ENCODE data around the gene MARCHF2. TPM values are rescaled to one million over a fixed set of nuclear protein-coding genes. Genes with fewer than 3 reads are reported as not detected.
"Not testable (repeated sequence)": the region's sequence is repeated elsewhere in the genome, so short reads cannot be mapped to it uniquely, and the experiment has no call there.

MARCHF2 gene
- total RNA-seq, 3 donors from 2014 or later: 6.4 to 9.5 (median 6.7) TPM

DNA sequence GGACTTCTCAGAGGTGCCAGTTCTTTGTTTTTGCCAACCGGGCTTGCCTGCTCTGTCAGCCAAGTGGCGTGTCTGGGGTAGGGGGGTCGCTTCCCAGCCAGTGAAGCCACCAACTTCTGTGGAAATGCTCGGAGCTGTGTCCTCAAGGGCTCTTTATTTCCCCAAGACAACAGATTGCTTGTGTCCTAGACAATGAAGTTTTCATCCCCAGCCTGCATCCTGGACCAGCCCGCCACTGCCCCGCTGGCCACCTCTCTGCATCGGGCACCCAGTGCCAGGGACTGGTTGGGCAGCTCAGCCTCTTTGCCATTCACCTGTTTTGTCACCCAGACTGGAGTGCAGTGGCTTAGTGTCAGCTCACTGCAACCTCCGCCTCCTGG lies 19.2 kb upstream of the MARCHF2 start:
- no peak overlapping the region for H3K4me3 Mint-ChIP-seq
- H3K4me1 Mint-ChIP-seq (ENCODE audit: low read depth): peaks cover 28% of the 10 kb centered on the region
- no peaks in the 10 kb centered on the region for H3K27me3 Mint-ChIP-seq (ENCODE audit: low read depth)
- DNase-seq: no peak
- no peaks in the 10 kb centered on the region for H3K36me3 Mint-ChIP-seq (ENCODE audit: insufficient read depth)
- H3K9me3 Mint-ChIP-seq: no peaks in the 10 kb centered on the region
- no peak for ATAC-seq

DNA sequence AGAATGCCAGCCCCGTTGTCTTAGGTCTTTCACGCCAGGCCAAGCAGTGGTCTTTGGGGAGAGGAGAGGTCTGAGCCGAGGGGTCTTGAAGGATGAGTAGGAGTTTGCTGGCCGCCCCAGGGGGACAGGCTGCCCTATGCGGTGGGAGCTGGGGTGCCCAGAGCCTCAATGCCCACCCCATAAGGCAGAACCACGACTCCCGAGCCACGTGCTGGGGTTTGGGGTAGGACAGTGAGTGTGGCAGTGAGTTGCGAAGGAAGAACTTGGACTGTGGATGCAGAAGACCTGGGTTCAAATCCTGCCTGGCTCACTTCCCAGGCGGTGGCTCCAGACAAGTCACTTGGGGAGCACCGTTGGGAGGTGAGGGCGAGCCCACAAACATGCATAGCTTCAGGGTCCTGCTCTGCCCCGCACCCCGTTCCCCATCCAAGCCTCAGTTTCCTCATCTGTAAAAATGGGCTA lies 17.5 kb upstream of the MARCHF2 start:
- ATAC-seq (no peak), DNase-seq (no peak)
- Mint-ChIP-seq H3K27me3 (ENCODE audit: low read depth) (no peaks in the 10 kb centered on the region), H3K9me3 (no peaks in the 10 kb centered on the region), H3K4me1 (ENCODE audit: low read depth) (peaks cover 25% of the 10 kb centered on the region), H3K4me3 (no peak overlapping the region), H3K36me3 (ENCODE audit: insufficient read depth) (peaks cover 3% of the 10 kb centered on the region)

DNA sequence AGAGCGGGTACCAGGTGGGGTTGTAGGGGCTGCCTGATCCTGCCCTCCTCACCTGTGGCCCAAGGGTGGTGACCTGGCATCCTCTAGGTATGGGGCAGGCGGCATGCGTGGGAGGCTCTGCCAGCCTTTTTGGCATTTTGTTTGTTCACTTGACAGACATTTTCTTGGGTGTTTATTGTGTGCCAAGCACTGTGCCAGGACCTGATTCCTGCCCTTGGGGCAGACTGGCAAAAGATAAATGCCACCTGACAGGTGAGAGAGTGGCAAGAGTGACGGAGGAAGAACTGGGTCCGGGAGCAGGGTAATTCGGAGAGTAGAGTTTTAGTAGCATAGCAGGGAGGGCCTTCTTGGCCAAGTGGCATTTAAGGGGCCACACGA lies 16.9 kb upstream of the MARCHF2 start:
- ATAC-seq (no peak), DNase-seq (no peak)
- peaks cover 3% of the 10 kb centered on the region for H3K36me3 Mint-ChIP-seq (ENCODE audit: insufficient read depth)
- H3K9me3 Mint-ChIP-seq: no peaks in the 10 kb centered on the region
- H3K4me3 Mint-ChIP-seq: no peak overlapping the region
- no peaks in the 10 kb centered on the region for H3K27me3 Mint-ChIP-seq (ENCODE audit: low read depth)
- H3K4me1 Mint-ChIP-seq (ENCODE audit: low read depth): peaks cover 23% of the 10 kb centered on the region

GRCh38 chr19:8396563-8397203 lies 16.4 kb upstream of the MARCHF2 start:
- Mint-ChIP-seq H3K27me3 (ENCODE audit: low read depth) (no peaks in the 10 kb centered on the region), H3K9me3 (no peaks in the 10 kb centered on the region), H3K36me3 (ENCODE audit: insufficient read depth) (peaks cover 3% of the 10 kb centered on the region), H3K4me3 (no peak overlapping the region), H3K4me1 (ENCODE audit: low read depth) (peaks cover 21% of the 10 kb centered on the region)
- ATAC-seq (peak; percentile 79 to 88), DNase-seq (peak; percentile 53)

- H3K9me3 Mint-ChIP-seq: no peaks in the 10 kb centered on the region
- ATAC-seq (no peak), DNase-seq (no peak)
- H3K4me1 Mint-ChIP-seq (ENCODE audit: low read depth): peaks cover 15% of the 10 kb centered on the region
- H3K4me3 Mint-ChIP-seq: no peak overlapping the region
- no peaks in the 10 kb centered on the region for H3K27me3 Mint-ChIP-seq (ENCODE audit: low read depth)
- peaks cover 8% of the 10 kb centered on the region for H3K36me3 Mint-ChIP-seq (ENCODE audit: insufficient read depth)
Measured at GRCh38 chr19:8397271-8397670, 15.8 kb upstream of the MARCHF2 start.

DNA sequence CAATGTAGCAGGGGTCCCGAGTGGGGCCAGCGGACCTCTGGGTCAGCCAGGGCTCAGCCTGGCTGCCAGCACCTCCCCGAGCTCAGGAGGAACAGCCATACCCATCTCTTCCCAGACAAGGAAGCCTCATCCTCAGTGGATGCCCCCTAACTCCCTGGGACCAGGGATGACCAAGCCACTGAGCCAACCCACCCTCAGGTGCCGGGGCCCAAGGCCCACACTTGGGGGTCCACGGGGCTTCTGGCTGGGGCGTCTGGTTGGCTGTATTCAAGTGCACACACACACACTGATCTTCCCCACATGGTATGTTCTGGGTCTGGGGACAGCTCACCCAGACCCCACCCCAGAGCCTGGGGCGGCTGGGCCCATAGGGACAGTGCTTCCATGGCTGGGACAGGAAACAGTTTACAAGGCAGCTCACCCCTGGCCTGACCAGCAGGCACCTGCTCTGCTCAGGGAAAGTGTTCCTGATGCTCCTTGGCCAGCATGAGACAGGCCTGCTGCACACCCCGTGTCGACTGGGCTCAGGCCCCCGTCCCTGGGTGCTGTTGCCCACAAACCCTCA lies 15.3 kb upstream of the MARCHF2 start:
- peaks cover 8% of the 10 kb centered on the region for H3K36me3 Mint-ChIP-seq (ENCODE audit: insufficient read depth)
- DNase-seq (no peak), ATAC-seq (no peak)
- no peak overlapping the region for H3K4me3 Mint-ChIP-seq
- peaks cover 14% of the 10 kb centered on the region for H3K4me1 Mint-ChIP-seq (ENCODE audit: low read depth)
- H3K27me3 Mint-ChIP-seq (ENCODE audit: low read depth): no peaks in the 10 kb centered on the region
- no peaks in the 10 kb centered on the region for H3K9me3 Mint-ChIP-seq

DNA sequence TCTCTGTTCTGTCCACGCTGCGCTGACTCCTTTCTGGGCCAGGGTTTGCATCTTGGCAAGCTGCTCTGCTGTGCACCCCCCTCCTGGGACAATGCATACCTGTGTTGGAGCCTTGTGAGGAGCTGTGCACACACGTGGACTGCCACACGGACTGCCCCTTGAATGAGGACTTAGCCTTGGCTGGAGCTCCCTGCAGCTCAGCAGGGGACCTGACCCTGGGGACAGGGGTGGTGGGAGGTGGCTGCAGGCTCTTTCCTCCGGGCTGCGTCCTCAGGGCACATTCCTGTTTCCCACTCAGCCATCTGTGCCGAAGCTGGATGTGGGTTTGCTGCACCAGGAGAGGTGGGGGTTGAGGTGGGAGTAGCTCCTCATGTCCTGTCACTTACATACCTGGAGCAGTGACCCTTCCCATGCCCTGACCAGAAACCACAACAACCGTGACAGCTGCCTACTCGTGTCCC lies 14.8 kb upstream of the MARCHF2 start:
- no peaks in the 10 kb centered on the region for H3K27me3 Mint-ChIP-seq (ENCODE audit: low read depth)
- no peaks in the 10 kb centered on the region for H3K9me3 Mint-ChIP-seq
- H3K36me3 Mint-ChIP-seq (ENCODE audit: insufficient read depth): peaks cover 8% of the 10 kb centered on the region
- peaks cover 11% of the 10 kb centered on the region for H3K4me1 Mint-ChIP-seq (ENCODE audit: low read depth)
- ATAC-seq (no peak), DNase-seq (no peak)
- no peak overlapping the region for H3K4me3 Mint-ChIP-seq

GRCh38 chr19:8399681-8400188 lies 13.4 kb upstream of the MARCHF2 start:
- ATAC-seq (no peak), DNase-seq (no peak)
- Mint-ChIP-seq H3K4me3 (no peak overlapping the region), H3K4me1 (ENCODE audit: low read depth) (peaks cover 11% of the 10 kb centered on the region), H3K9me3 (no peaks in the 10 kb centered on the region), H3K36me3 (ENCODE audit: insufficient read depth) (peaks cover 8% of the 10 kb centered on the region), H3K27me3 (ENCODE audit: low read depth) (no peaks in the 10 kb centered on the region)

DNA sequence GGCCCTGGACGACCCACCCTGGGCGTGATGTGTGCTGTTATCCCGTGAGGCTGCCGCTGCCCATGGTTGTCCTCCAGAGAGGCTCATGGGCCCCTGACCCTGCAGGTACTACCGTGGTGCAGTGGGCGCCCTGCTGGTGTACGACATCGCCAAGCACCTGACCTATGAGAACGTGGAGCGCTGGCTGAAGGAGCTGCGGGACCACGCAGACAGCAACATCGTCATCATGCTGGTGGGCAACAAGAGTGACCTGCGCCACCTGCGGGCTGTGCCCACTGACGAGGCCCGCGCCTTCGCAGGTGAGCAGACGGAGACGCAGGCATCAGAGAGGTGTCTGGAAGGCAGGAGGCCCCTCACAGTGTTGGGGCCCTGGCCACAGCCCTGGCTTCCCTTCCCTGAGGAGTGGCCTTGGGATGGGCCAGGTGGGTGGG lies 11.1 kb upstream of the MARCHF2 start:
- ATAC-seq (no peak), DNase-seq (no peak)
- no peaks in the 10 kb centered on the region for H3K27me3 Mint-ChIP-seq (ENCODE audit: low read depth)
- H3K36me3 Mint-ChIP-seq (ENCODE audit: insufficient read depth): peaks cover 8% of the 10 kb centered on the region
- H3K4me1 Mint-ChIP-seq (ENCODE audit: low read depth): peaks cover 4% of the 10 kb centered on the region
- no peak overlapping the region for H3K4me3 Mint-ChIP-seq
- H3K9me3 Mint-ChIP-seq: no peaks in the 10 kb centered on the region

DNA sequence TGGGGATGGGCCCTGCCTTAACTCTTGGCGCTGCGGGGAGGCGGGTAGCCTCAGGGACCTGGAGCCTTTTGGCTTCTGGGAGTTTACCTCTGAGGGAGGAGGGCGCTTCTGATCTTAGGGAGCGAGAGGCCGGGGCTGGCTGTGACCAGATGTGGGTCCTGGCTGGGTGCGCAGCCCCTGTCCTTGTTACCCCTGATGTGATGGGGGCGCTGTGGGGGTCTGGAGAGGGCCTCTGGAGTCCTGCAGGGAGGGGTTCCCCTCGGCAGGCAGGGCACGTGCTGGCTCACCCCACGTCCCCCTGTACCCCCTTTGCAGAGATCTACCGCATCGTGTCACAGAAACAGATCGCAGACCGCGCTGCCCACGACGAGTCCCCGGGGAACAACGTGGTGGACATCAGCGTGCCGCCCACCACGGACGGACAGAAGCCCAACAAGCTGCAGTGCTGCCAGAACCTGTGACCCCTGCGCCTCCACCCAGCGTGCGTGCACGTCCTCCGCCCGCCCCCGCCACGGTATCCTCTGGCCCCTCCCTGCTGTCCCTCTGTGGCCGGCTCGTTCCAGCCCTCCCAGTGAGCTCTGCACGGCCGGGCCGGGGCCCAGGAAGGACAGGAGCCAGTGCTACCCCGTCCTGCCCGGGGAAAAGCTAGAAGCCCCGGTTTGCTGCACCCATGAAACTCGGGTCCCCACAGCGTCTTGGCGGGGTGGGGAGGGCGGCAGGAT lies 9.8 kb upstream of the MARCHF2 start:
- Mint-ChIP-seq H3K4me1 (ENCODE audit: low read depth) (no peaks in the 10 kb centered on the region), H3K9me3 (no peaks in the 10 kb centered on the region), H3K27me3 (ENCODE audit: low read depth) (no peaks in the 10 kb centered on the region), H3K4me3 (no peak overlapping the region), H3K36me3 (ENCODE audit: insufficient read depth) (peaks cover 8% of the 10 kb centered on the region)
- ATAC-seq (no peak), DNase-seq (no peak)

GRCh38 chr19:8403820-8404109 lies 9.3 kb upstream of the MARCHF2 start:
- Mint-ChIP-seq H3K4me3 (no peak overlapping the region), H3K4me1 (ENCODE audit: low read depth) (no peaks in the 10 kb centered on the region), H3K27me3 (ENCODE audit: low read depth) (no peaks in the 10 kb centered on the region), H3K36me3 (ENCODE audit: insufficient read depth) (peaks cover 8% of the 10 kb centered on the region), H3K9me3 (no peaks in the 10 kb centered on the region)
- DNase-seq: no peak
- ATAC-seq: no peak

- Mint-ChIP-seq H3K4me3 (no peak overlapping the region), H3K36me3 (ENCODE audit: insufficient read depth) (peaks cover 8% of the 10 kb centered on the region), H3K4me1 (ENCODE audit: low read depth) (no peaks in the 10 kb centered on the region), H3K9me3 (no peaks in the 10 kb centered on the region), H3K27me3 (ENCODE audit: low read depth) (no peaks in the 10 kb centered on the region)
- ATAC-seq (no peak), DNase-seq (no peak)
Measured at GRCh38 chr19:8404391-8405151, 8.5 kb upstream of the MARCHF2 start.

- H3K4me3 Mint-ChIP-seq; DNase-seq; H3K27me3 Mint-ChIP-seq (ENCODE audit: low read depth); ATAC-seq; H3K9me3 Mint-ChIP-seq; H3K36me3 Mint-ChIP-seq (ENCODE audit: insufficient read depth): not testable (repeated sequence)
- peaks cover 11% of the 10 kb centered on the region for H3K4me1 Mint-ChIP-seq (ENCODE audit: low read depth)
Measured at GRCh38 chr19:8410718-8411117, 2.4 kb upstream of the MARCHF2 start.

GRCh38 chr19:8413629-8413995 lies 507 bp downstream of the MARCHF2 start:
- ATAC-seq (peak in 1 of 2 donors; percentile 1), DNase-seq (no peak)
- no peaks in the 10 kb centered on the region for H3K36me3 Mint-ChIP-seq (ENCODE audit: insufficient read depth)
- no peaks in the 10 kb centered on the region for H3K9me3 Mint-ChIP-seq
- no peaks in the 10 kb centered on the region for H3K27me3 Mint-ChIP-seq (ENCODE audit: low read depth)
- peak overlapping the region; percentile 72 for H3K4me3 Mint-ChIP-seq
- peaks cover 11% of the 10 kb centered on the region for H3K4me1 Mint-ChIP-seq (ENCODE audit: low read depth)
